SW 1271 (cell line): ENCODE data around the gene RASAL2.
A peak's percentile ranks its signal among the peaks of the same experiment; 100 is the strongest.

Experiments used
- DNase-seq, 2 experiments: peaks; one replicate each; lab custom pipeline; 2025; lab: John Stamatoyannopoulos, UW

The RASAL2 gene

DNA sequence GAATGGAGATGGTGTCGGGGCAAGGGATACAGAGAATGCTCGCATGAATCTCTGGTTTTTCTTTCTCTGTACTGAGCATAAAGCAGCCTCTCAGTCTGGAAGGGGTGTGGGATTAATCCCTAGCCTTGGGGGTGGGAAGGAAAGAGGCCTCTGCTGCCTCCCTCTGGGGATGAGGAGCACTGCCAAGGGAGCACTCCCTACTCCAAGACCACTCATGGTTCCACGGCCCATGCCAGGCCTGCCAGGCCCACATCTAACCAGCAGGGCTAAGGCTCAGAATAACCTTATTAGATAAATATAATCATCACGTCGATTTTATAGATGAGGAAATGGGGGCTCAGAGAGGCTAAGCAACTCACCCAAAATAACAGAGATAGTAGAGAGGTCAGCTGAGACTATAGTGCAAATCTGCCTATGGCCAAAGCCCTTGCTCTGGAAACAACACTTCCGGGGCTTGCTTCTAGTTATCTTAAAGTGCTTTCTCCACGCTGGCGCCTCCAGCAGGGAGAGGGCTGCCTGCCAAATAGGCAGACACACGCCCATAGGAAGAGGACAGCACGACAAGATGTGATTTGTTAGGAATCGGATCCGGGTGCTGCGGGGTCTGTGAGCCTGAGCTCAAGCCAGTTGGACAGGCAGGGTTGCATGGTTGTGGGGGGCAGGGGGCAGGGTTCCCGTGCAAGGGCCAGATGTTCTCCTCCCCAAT is 419.5 kb downstream of the RASAL2 start:
- DNase-seq = no peak

DNA sequence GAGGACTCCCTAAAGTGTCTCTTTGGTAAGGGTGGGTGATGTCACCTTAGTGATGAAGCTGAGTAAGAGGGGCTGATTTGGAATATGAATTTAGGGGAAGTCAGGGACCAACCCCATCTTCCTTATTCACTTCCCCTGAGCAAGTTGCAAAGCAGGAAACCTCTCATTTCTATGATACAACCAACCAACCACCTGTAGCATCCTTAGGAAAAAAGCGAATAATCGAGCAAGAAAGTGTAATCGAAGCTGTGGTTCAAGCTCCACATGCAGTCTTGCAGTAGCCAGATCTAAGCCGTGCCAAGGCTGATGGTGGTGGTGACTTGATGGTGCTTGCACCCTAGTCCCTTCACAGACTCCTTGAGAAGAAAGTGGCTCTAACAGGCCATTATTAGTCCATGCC is 422.2 kb downstream of the RASAL2 start:
- DNase-seq = no peak

DNA sequence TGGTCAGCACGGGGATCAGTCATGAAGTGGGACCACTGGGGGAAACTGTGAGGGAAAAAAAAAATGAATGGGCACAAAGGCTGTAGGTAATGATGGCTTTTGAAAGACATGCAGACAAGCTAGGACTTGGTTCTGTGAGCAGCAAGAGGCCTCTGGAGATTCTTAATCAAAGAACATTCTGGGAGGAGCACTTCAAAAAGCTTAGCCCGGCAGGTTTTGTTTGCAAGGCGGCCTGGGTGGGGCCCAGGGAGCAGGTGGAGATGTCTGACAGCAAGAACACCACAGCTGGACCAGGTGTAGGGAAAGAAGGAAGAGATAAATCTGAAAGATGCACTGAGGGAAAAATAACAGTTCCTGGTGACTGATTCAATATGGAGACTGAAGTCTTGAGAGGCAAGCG is 425.0 kb downstream of the RASAL2 start:
- DNase-seq = no peak

- DNase-seq = no peak
Measured at GRCh38 chr1:178520803-178521202, 426.9 kb downstream of the RASAL2 start.

GRCh38 chr1:178521241-178521640 is 427.3 kb downstream of the RASAL2 start:
- DNase-seq = no peak

DNA sequence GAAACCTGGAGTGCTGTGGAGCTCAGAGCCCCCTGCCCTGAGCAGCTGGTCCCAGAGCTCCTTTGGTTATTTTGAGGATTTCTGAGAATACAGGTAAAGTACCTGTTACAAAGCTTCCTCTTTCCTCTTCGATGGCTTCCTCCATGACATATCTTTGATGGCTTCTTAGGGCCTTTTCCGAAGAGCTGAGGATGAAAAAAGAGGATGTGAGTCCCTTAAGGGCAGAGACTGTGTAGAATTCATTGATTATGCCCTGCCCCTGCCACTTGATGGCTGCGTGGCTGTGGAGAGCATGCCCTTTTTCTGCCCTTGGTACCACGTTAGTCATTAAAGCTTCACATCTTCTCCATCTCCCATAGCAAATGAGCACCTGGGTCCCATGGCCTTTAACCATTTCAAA is 433.2 kb downstream of the RASAL2 start:
- no peak for DNase-seq

GRCh38 chr1:178528228-178528952 is 434.5 kb downstream of the RASAL2 start:
- no peak for DNase-seq

DNA sequence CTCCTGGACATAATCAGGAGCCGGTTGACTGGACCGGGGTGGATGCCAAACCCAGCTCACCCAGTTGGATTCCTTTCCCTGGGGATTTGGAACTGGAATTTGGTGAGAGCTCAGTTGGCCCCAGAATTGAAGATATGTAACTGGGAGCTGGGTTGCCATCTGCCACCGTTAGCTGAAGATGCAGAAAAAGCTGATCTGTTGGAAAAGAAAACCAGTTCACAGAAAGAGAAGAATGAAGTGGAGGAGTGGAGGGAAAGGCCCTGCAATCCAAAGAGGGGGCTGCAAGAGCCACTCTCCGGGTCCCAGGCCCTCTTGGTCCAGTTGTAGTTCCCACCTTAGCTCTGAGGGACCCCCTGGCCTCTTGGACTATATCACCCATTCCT is 435.0 kb downstream of the RASAL2 start:
- no peak for DNase-seq

DNA sequence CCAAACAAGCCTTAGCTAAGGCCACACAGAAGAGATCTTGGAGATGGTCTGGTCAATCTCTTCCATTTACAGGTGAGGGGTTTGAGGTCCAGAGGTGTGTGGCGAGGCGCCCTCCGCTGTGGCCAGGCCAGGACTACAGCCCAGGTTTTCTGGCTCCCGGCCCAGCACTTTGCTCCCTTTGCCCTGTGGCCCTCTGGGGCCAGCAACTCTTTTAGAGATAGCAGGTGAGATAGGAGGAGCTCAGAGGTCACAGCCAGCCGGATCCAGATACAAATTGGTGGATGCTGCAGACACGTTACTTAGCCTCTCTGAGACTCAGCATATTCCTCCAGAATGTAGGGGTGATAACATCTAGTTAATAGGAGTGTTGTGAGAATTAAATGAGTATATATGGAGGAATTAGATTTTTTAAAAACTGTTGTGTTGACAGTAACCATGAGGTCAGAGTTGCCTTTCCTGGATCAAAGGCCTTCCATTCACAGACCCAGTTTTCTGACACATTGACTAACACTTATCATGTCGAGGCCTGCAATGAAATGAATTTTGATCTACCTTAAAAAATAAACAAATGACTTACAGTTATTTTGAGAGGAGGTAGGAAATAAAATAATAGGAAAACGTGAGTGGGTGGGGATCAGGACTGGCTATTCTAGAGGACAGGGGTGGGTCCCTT is 435.6 kb downstream of the RASAL2 start:
- no peak for DNase-seq

DNA sequence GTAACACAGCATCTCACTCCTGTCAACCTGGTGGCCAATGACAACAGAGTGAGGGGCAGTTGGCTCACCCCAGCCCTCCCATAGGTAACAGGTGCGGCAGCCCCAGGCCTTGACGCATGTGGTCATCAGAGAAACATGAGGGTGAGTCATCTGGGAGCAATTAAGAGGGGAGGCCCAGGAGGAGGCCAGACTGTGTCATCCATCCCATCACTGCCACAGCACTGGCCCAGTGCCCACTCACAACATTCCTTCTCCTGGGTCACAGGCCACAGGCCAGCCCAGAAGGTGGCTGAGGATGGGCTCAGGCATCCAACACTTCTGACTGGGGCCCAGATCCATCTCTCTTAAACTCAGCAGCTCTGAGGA is 436.1 kb downstream of the RASAL2 start:
- DNase-seq = peak in 1 of 2 experiments; percentile 56

- no peak for DNase-seq
Measured at GRCh38 chr1:178530502-178530901, 436.6 kb downstream of the RASAL2 start.

GRCh38 chr1:178531887-178532286 is 438.0 kb downstream of the RASAL2 start:
- no peak for DNase-seq

DNA sequence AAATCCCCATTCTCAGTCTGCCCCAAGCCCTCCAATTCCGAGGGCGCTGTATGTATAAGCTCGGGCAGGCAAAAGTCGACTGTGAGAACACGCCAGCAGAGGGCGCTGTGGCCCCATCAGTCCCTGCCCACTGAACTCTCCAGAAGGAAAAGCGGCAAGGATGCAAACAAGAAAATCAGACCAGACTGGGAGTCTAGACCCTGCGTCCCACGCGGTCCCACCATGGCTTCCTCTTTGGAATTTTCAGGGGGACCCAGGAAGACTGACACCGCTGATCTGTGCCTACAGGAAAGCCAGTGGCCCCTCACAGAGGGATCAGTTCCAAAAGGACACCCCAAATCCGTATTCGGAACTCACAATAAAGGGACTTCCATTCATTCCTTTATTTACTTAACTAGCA is 438.5 kb downstream of the RASAL2 start:
- DNase-seq = peak in 1 of 2 experiments; percentile 44

DNA sequence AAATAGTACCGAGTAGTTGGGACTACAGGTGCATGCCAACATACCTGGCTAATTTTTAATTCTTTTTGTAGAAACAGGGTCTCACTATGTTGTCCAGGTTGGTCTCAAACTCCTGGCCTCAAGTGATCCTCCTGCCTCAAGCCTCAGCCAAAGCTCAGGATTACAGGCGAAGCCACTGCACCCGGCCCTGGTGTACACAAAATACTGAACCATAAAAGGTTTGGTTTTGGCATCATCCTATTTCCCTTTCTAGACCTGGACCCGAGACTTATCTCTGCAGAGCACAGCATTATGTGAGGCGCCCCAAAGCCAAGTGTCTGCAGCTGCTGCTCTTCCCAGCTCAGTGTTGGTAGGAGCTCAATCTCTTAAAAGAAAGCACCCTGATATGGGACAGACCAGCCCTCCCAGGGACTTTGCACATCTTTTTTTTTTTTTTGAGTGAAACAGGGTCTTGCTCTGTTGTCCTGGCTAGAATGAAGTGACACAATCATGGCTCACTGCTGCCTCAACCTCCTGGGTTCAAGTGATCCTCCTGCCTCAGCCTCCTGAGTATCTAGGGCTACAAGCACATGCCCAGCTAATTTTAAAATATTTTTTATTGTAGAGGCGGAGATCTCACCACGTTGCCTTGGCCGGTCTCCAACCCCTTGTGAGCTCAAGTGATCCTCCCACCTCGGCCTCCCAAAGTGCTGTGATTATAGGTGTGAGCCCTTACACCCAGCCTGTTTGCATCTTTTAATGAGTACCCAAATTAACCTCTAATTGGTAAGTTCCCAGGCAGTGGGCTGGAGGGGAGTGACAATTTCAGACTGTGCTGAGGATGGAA is 439.4 kb downstream of the RASAL2 start:
- DNase-seq = no peak
